ENCODE measurements around the gene F10. TPM values are rescaled to one million over a fixed set of nuclear protein-coding genes. Genes with fewer than 3 reads are reported as not detected.

Gene F10
- total and polyA plus RNA-seq, 4 donors = 85.3 to 199 (median 117) TPM

DNA sequence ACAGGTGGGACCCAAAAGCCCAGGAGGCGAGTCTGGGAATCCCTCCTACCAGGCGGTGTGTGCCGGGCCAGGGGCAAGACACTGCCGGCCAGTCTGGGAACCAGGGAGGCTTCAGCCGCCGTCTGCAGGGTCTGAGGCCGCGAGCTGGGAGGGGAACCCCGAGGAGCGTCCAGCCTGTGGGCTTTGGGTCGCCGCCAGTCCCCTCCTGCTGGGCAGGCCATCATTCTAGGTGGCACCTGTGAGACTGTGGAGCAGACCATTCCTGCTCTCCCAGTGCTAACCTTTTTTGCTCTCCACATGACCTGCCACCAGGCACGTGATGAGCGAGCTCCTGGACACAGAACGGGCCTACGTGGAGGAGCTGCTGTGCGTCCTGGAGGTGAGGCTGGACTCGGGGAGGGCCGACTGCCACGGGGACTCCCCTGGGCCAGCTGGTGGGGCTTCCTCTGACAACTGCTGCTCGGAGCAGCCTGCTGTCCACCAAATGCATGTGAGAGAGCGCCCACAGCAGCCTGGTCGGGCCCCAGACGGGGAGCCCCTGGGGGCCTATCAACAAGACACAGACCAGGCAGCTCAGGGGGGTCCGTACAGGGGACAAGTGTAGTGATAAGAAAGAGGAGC is 41.6 kb upstream of the F10 start:
- TF ChIP-seq EGR1 (IDR thresholded peaks at IDR 0.05; ENCODE audit: low read depth in 2 of 2) (no peak), RXRA (IDR thresholded peaks at IDR 0.05) (no peak), FOXA1 (IDR thresholded peaks at IDR 0.05) (no peak), MAX (IDR thresholded peaks at IDR 0.05) (no peak)
- Histone ChIP-seq H3K27ac (ENCODE audit: low read depth in 1 of 2, low read length in 2 of 2) (no peak overlapping the region), H3K4me3 (ENCODE audit: low read depth in 1 of 3, low read length in 3 of 3) (no peak overlapping the region), H3K4me1 (ENCODE audit: control insufficient read depth in 4 of 4, insufficient read depth in 4 of 4, low read length in 3 of 4) (no peaks in the 10 kb centered on the region), H3K36me3 (ENCODE audit: control insufficient read depth in 4 of 4, insufficient read depth in 3 of 4, low read depth in 1 of 4, low read length in 3 of 4) (peaks cover 0 to 19% (median 6%) of the 10 kb centered on the region in 4 donors), H3K9ac (ENCODE audit: low read depth in 1 of 2, low read length in 2 of 2) (no peak overlapping the region), H3K27me3 (ENCODE audit: control insufficient read depth in 4 of 4, insufficient read depth in 4 of 4, low read length in 3 of 4) (no peaks in the 10 kb centered on the region), H3K9me3 (ENCODE audit: control insufficient read depth in 4 of 4, low read length in 3 of 4) (no peaks in the 10 kb centered on the region)
- WGBS = 93% methylated on average over 25 of the region's 25 CpGs
- no peak for DNase-seq (ENCODE audit: low spot score)

DNA sequence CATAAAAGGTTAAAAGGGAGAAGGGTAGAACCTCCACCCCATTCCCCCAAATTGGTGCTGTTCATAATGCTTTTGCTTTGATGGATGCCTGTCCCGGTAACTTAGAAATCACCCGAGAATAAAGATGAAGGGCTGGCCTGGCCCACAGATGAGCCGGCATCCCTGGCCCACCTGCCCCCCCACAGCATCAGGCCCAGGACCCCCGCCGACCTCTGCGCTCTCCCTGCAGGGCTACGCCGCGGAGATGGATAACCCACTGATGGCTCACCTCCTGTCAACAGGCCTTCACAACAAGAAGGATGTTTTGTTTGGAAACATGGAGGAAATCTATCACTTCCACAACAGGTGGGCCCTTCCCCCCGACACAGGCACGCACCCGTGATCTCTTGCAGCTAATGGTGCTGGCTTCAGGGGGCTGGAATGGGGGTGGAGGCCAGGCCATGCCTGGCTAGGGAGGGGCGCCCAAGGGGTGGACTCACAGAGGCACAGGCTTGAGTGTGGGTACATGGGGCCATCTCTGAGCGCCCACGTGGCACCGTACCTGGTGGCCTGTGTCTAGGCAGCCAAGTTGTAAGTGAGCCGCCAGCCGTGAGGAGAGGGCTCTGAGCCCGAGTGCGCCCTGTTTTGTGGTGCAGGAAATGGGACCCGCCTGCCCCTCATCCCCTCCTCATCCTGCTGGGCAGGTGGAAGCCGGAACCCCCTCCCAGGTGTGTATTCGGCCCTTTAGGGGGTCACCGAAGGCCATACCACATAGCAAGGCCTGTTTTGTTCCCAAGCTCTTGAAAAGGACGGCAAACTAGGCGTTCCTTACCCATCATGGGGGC is 40.2 kb upstream of the F10 start:
- no peak for DNase-seq (ENCODE audit: low spot score)
- H3K36me3 ChIP-seq (ENCODE audit: control insufficient read depth in 4 of 4, insufficient read depth in 3 of 4, low read depth in 1 of 4, low read length in 3 of 4) = peaks cover 0 to 16% (median 6%) of the 10 kb centered on the region in 4 donors
- WGBS = 92% methylated on average over 26 of the region's 26 CpGs

More for the DNA sequence above, 40.2 kb upstream of the F10 start:
- no peak overlapping the region for H3K27ac ChIP-seq (ENCODE audit: low read depth in 1 of 2, low read length in 2 of 2)
- H3K4me3 ChIP-seq (ENCODE audit: low read depth in 1 of 3, low read length in 3 of 3) = no peak overlapping the region
- H3K9ac ChIP-seq (ENCODE audit: low read depth in 1 of 2, low read length in 2 of 2) = no peak overlapping the region
- TF ChIP-seq NR2F2 (IDR thresholded peaks at IDR 0.05) (no peak), GABPA (IDR thresholded peaks at IDR 0.05 in 1 of 2, conservative IDR thresholded peaks at IDR 0.05 in 1 of 2) (no peak), HNF4A (conservative IDR thresholded peaks at IDR 0.05) (no peak), YY1 (IDR thresholded peaks at IDR 0.05) (no peak), FOXA2 (IDR thresholded peaks at IDR 0.05) (no peak), RAD21 (IDR thresholded peaks at IDR 0.05) (no peak), JUND (IDR thresholded peaks at IDR 0.05) (no peak), HNF4G (IDR thresholded peaks at IDR 0.05) (no peak), SP1 (IDR thresholded peaks at IDR 0.05) (no peak), EGR1 (IDR thresholded peaks at IDR 0.05; ENCODE audit: low read depth in 2 of 2) (no peak), MAX (IDR thresholded peaks at IDR 0.05) (no peak), RXRA (IDR thresholded peaks at IDR 0.05) (no peak), REST (IDR thresholded peaks at IDR 0.05) (no peak)
- TF ChIP-seq, protein P1, sequence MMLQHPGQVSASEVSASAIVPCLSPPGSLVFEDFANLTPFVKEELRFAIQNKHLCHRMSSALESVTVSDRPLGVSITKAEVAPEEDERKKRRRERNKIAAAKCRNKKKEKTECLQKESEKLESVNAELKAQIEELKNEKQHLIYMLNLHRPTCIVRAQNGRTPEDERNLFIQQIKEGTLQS (IDR thresholded peaks at IDR 0.05) = no peak
- H3K4me1 ChIP-seq (ENCODE audit: control insufficient read depth in 4 of 4, insufficient read depth in 4 of 4, low read length in 3 of 4) = no peaks in the 10 kb centered on the region
- no peaks in the 10 kb centered on the region for H3K9me3 ChIP-seq (ENCODE audit: control insufficient read depth in 4 of 4, low read length in 3 of 4)
- H3K27me3 ChIP-seq (ENCODE audit: control insufficient read depth in 4 of 4, insufficient read depth in 4 of 4, low read length in 3 of 4) = no peaks in the 10 kb centered on the region
